ENCODE data around the gene CENPT.

CENPT gene, protein sequence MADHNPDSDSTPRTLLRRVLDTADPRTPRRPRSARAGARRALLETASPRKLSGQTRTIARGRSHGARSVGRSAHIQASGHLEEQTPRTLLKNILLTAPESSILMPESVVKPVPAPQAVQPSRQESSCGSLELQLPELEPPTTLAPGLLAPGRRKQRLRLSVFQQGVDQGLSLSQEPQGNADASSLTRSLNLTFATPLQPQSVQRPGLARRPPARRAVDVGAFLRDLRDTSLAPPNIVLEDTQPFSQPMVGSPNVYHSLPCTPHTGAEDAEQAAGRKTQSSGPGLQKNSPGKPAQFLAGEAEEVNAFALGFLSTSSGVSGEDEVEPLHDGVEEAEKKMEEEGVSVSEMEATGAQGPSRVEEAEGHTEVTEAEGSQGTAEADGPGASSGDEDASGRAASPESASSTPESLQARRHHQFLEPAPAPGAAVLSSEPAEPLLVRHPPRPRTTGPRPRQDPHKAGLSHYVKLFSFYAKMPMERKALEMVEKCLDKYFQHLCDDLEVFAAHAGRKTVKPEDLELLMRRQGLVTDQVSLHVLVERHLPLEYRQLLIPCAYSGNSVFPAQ

DNA sequence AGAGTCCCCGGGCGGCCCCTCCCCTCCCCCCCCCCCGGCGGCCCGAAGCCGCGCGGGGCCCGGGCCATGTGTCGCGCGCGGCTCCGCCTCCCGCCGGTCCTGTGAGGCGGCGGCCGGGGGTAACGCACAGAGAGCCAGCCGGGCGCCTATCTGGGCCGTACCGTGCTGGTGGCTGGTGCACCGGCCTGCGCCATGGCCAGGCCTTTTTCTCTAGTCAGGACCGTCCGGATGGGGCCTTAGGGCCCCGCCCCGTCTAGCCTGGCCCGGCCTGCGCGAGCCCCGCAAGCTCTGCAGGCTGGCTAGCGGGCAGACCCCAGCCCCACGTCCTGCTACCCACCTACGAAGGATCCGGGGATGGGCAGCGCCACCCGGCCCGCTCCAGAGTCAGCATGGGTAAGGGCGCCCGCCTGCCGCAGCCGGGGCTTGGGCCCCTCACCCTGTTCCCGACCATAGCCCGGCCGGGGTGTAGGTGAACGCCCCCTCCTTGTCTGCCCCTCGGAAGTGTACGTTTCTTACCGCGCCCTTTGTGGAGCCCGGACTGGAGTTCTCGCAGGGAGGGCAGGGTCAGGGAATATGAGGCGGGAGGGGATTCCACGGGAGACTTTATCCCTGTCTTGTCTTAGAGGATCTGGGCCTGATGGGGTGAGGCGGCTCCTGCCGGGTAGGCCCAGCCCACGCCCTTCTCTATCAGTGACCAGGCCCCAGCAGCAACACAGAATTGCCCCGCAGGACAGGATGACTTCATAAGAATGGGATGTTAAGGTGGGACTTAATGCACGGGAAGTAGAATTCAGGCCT lies at the start of gene CENPT:
CENPT (minus strand) TSS at position 630 of the 798 bp plus-strand sequence. CDS start 13,834 bp downstream, outside the sequence.
- DNase-seq: no peak

DNA sequence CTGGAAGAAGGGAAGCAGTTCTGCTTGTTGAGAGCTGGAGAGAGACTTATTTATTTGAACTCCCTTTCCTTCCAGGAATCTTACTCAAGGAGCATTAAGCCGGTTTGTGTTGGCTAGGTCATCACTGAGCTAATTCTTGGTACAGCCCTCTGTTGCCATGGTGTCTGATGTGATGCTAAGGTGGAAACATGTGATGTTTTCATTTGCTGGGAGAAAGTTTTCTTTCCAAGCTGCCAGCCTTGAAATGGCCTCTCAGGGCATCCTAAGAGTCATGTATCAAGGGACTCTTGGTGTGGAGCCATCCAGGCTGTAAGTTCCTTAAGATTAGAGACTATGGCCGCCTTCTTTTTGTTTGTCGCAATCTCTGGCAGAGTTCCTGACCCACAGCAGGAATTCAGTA lies 49.7 kb upstream of the CENPT start:
- no peak for DNase-seq

DNA sequence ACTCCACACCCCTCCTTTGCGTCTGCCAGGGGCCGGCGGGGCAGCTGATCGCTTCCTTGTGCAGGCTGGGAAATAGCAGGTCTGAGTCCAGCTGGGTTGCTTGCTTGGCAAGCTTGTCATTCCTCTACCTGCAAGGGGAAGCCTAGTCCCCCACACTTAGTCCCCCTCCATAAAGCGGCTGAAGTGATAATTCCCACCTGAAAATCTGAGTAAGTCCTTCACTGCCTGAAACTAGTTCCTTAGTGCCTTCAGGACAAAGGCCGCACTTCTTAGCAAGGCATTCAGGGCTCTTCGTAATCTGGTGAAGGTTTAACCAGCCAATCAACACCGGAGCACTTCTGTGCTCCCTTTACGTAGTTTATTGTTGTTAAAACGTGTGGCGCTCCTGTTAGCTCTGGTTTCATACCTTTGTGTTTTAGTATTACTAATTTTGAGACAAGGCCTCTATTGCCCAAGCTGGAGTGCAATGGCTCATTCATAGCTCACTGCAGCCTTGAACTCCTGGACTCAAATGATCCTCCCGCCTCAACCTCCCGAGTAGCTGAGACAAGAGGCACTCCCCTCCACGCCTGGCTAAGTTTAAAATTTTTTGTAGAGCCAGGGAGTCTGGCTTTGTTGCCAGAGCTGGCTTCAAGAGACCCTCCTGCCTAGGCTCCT lies 46.4 kb upstream of the CENPT start:
- DNase-seq: no peak

DNA sequence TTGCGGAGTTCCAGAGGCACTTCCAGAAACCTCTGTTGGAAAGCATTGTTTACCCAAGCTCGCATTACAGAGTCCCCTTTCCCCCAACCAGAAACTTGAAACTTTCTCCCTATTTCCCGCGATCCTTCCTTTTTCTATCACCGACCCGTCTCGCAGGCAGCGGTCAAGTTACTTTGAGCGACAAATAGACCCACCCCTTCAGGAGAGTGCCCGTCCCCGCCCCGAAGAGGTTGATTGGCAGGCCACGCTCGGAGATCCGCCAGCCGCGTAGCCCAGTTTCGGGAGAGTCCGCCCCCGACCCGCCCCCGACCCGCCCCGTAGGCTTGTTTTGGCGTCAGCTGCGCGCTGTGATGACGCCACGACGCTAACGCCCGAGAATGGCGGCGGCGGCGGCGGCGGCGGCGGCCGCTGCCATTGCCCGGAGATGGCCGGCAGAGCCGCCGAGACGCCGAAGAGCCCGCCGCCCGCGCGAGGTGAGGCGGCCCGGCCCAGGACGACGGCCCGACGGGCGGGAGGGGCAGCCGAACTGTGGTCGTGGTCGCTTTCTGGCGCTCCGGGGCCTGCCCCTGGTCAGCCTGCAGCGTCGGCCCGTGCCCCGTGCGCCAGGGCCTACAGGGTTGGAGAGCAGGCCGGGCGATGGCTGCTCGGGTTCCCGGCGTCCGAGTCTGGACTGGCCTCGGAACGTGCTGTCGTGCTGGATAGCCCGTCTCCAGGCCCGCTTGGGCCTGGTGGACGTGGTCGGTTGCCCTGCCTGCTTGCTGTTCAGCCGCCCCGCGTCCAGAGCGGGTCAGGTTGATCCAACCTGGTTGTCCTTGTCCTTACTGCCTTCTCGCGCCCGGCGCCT lies 45.6 kb upstream of the CENPT start, which contains the start of gene PSKH1:
PSKH1 (plus strand) TSS at position 356 of the 844 bp plus-strand sequence. CDS start 15,496 bp downstream, outside the sequence.
- DNase-seq: peak; percentile 66

DNA sequence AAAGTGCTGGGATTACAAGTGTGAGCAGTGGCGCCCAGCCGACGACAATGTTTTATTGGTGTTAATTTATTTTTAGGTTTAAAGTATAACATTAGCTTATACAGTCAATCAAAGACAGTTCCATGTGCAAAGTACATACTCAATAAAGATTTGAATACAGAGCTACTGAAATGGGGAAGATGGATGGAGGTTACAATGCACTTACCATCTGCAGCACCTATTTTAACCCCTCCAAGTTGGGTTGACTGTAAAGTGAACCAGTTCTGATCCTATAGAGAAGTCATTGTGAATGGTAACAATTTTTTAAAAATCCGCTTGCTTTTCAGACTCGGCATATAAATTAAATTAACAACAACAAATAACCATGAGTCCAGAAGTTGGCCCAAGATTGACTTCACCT lies 44.9 kb upstream of the CENPT start:
- no peak for DNase-seq

DNA sequence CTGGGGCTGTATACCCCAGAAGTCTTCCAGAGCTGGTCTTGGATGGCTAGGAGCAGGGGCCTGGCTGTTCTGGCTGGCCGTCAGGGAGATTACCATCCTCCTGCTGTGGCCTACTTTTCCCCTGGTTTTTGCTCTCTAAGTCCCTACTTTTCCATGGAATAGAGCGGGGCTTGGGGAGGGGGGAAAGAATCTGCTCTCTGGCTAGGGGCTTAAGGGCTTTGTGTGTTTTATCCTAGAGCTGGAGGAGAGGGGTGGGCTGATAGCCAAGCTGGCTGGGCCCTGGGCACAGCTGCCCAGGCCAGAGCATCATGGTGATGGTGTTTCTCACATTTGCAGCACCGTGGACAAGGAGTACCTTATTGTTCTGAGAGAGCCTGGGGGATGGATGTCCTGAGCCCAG lies 40.8 kb upstream of the CENPT start:
- no peak for DNase-seq

DNA sequence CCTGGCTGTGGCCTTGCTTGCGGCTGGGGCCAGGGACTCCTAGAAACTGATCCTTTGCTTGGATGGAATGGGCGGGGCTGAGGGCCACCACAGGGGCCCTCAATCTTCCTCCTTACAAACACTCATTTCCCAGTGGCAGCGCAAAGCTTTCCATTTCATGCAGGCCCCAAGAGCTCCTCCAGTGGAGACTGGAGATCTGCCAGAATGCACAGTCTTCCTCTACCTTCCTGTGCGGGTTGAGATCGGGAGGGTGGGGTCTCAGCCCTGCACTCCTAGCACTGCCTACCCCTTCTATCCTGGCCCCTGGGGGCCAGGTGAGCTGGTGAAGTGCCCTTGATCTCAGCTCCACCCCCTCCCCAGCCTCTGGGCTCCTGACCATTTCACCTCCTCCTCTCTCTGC lies 38.9 kb upstream of the CENPT start:
- DNase-seq: peak; percentile 33

DNA sequence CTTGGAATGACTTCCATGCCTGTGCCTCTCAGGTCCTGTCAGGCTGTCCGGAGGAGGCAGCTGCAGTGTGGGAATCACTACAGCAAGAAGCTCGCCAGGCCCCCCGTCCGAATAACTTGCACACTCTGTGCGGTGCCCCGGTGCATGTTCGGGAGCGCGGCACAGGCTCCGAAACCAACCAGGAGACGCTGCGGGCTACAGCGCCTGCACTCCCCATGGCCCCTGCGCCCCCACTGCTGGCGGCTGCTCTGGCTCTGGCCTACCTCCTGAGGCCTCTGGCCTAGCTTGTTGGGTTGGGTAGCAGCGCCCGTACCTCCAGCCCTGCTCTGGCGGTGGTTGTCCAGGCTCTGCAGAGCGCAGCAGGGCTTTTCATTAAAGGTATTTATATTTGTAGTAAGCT lies 38.5 kb upstream of the CENPT start:
- no peak for DNase-seq

DNA sequence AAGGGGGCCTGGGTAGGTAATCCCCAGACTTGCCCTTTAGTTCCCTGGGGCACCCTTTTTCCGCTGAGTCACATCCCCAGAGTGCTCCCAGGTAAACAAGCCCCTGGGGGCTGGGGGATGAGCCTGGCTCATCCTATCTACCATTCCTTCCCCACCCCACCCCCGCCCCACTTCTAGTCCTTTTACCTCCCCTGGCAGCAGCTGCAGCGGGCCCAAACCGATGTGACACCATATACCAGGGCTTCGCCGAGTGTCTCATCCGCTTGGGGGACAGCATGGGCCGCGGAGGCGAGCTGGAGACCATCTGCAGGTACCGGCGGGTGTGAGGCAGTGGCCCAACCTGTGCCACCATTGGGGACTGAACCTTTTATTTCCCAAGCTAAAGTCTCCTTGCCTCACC lies 38.1 kb upstream of the CENPT start:
- no peak for DNase-seq

DNA sequence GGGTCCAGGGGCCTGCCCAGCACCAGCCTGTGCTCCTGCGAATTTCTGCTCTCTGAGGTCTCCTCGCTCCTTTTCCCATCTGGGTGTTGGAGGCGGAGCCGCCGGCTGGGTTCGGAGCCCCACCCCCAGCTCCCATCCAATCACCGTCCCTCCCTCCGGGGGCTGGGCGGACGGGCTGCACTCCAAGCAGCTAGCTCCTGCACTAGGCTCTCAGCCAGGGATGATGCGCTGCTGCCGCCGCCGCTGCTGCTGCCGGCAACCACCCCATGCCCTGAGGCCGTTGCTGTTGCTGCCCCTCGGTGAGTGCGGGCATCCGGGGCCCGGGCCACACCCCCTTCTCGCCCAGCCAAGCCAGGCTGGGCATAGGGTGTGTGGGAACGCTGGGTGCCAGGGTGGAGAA lies 37.2 kb upstream of the CENPT start, which contains the start of gene NRN1L:
NRN1L (plus strand) TSS at position 202 of the 400 bp plus-strand sequence; CDS start at position 221, 19 bp downstream.
- DNase-seq: no peak

DNA sequence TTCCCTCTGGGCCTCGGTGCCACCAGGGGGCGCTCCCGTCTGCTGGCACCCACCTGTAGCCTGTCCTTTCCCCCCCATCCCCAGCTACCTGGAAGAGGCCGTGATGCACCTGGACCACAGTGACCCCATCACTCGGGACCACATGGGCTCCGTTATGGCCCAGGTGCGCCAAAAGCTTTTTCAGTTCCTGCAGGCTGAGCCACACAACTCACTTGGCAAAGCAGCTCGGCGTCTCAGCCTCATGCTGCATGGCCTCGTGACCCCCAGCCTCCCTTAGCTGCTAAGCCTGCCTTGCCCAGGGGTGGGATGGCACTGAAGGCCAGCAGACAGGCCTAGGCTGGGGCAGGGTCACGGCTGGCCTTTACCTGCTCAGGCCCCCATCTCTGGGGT lies 36.4 kb upstream of the CENPT start:
- no peak for DNase-seq

DNA sequence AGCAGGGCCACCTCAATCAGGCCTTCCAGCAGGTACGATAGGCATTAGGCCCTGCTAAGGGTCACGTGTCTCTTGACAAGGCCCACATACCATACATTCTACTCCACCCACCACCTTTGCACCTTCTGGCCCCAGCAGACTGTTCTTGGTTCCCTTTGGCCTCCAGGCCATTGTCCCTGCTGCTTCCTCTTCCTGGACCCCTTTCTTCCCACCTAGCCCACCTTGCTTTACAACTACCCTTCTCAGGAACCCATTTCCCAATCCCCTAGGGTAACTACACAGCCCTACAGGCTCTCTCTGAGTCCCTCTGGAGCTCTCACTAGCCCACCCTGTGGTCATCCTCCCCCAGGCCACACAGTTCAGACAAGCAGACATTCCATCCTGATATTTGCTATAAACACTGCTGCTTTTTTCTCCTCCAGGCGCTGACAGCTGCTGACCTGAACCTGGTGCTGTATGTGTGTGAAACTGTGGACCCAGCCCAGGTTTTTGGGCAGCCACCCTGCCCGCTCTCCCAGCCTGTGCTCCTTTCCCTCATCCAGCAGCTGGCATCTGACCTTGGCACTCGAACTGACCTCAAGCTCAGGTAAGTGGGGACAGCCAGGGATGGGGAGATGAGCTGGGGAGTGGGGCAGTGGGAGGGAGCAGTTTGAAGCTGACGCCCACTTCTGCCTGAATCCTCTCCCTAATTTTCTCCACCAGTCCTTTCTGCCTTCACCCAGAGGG lies 35.8 kb upstream of the CENPT start:
- no peak for DNase-seq

DNA sequence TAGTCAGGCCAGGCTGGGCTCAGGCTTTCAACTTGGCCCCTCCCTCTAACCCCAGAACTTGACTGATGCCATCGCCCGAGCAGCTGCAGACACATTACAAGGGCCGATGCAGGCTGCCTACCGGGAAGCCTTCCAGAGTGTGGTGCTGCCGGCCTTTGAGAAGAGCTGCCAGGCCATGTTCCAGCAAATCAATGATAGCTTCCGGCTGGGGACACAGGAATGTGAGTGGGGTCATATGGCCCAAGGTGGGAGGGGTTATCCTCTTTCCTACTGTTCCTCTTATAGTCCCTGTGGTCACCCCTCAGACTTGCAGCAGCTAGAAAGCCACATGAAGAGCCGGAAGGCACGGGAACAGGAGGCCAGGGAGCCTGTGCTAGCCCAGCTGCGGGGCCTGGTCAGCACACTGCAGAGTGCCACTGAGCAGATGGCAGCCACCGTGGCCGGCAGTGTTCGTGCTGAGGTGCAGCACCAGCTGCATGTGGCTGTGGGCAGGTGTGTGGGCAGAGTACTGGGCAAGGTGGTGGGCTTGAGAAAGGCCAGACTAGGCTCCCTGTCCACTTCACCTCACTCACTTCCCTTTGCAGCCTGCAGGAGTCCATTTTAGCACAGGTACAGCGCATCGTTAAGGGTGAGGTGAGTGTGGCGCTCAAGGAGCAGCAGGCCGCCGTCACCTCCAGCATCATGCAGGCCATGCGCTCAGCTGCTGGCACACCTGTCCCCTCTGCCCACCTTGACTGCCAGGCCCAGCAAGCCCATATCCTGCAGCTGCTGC lies 35.1 kb upstream of the CENPT start:
- DNase-seq: no peak

DNA sequence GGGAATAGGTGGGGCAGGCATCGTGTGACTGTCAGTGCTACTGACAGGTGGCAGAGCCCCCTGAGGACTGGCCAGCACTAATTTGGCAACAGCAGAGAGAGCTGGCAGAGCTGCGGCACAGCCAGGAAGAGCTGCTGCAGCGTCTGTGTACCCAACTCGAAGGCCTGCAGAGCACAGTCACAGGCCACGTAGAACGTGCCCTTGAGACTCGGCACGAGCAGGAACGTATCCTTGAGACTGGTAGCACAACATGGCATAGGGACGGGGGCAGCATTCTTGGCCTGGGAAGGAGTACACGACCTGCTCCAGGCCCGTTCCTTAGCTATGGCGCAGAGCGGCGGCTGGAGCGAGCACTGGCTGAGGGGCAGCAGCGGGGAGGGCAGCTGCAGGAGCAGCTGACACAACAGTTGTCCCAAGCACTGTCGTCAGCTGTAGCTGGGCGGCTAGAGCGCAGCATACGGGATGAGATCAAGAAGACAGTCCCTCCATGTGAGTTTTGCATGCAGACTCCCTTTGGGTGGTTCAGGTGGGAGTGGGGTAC lies 34.2 kb upstream of the CENPT start:
- no peak for DNase-seq

DNA sequence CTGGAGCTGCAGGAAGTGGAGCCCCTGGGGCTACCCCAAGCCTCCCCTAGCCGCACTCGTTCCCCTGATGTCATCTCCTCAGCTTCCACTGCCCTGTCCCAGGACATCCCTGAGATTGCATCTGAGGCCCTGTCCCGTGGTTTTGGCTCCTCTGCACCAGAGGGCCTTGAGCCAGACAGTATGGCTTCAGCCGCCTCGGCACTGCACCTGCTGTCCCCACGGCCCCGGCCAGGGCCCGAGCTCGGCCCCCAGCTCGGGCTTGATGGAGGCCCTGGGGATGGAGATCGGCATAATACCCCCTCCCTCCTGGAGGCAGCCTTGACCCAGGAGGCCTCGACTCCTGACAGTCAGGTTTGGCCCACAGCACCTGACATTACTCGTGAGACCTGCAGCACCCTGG lies 33.1 kb upstream of the CENPT start:
- DNase-seq: no peak

DNA sequence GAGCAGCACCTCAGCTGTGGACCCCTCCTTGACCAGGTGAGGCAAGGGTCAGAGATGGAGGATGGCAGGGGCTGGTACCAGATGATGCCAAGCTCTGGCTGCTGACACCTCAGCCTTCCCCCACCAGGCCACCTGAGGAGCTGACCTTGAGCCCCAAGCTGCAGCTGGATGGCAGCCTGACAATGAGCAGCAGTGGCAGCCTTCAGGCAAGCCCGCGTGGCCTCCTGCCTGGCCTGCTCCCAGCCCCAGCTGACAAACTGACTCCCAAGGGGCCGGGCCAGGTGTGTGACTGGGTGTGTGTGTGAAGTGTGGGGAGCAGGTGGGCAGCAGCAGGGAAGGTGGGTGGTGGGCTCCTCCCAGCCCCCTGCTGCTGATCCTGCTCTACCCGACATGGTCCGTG lies 32.4 kb upstream of the CENPT start:
- no peak for DNase-seq

DNA sequence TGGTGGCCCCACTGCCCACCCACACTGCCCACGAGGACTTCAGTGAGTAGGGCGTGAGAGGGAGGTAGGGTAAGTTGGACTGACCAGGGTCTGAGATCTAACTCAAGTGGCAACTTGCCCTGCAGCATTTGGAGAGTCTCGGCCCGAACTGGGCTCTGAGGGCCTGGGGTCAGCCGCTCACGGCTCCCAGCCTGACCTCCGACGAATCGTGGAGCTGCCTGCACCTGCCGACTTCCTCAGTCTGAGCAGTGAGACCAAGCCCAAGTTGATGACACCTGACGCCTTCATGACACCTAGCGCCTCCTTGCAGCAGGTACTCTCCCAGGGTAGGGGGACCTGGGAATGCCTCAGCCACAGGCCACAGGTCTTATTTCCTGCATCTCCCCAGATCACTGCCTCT lies 32.0 kb upstream of the CENPT start:
- no peak for DNase-seq

DNA sequence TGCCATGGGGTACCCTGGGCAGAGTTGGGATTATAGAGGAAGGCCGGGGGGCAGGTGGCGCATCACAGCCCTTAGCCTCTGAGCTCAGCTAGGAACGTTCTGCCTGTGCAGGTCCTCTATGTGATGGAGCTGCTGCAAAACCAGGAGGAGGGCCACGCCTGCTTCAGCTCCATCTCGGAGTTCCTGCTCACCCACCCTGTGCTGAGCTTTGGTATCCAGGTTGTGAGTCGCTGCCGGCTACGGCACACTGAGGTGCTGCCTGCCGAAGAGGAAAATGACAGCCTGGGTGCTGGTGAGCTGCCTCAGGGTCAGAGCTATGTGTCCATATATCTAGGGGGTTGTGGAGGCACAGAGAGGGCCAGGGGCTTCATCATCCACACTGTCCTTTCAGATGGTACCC lies 31.4 kb upstream of the CENPT start:
- no peak for DNase-seq

DNA sequence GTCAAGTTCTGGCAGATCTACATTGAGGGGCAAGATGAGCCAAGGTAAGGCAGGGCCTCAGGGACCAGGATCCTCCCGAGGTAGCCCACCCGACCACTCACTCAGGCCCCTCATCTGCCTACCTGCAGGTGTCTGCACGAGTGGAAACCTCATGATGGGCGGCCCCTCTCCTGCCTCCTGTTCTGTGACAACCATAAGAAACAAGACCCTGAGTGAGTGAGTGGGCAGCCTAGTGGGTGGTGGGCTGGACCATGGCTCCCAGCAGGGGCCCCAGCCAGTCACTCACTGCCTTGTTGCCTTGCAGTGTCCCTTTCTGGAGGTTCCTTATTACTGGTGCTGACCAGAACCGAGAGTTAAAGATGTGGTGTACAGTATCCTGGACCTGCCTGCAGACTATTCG lies 30.7 kb upstream of the CENPT start:
- DNase-seq: no peak

DNA sequence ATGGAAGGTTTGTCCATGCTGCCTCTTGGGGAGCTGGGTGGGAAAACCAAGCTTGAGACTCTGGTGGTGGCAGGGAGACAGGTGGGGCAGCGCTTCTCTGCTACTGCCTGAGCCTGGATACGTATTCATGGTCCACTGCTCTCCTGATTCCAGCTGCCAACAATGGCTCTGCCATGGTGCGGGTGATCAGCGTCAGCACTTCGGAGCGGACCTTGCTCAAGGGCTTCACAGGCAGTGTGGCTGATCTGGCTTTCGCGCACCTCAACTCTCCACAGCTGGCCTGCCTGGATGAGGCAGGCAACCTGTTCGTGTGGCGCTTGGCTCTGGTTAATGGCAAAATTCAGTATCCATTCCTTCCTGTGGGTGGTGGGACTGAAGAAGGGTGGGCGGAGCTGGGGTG lies 29.6 kb upstream of the CENPT start:
- DNase-seq: no peak

Data from NCI-H187 treated with DMSO at 0.1 percent for 48 hours (cell line).